ENCODE results near the gene CFAP119.

- TF ChIP-seq CTCF (IDR thresholded peaks at IDR 0.05) (no peak), POLR2AphosphoS5 (IDR thresholded peaks at IDR 0.05) (no peak), POLR2A (IDR thresholded peaks at IDR 0.05; ENCODE audit: low read depth) (no peak)
These were observed 18.2 kb upstream of the CFAP119 start for GRCh38 chr16:30780021-30780420.

All from esophagus muscularis mucosa (tissue), 3 donors.